PC-9 (cell line): ENCODE data around the gene SLFN12. TPM values are rescaled to one million over a fixed set of nuclear protein-coding genes. Genes with fewer than 3 reads are reported as not detected.
"Not testable (repeated sequence)": the region's sequence is repeated elsewhere in the genome, so short reads cannot be mapped to it uniquely, and the experiment has no call there.

ENCODE experiments used
- BruUV-seq: library from RNA; stranded (reverse); fragments of 400-500 nt; replicated peaks from 2 replicates; lab custom pipeline; 2021; lab: Mats Ljungman, UMichigan
- CTCF ChIA-PET: fragments of 300-600 bp; sonication (Branson Sonifier 250); formaldehyde crosslinking; loops from one replicate; lab custom pipeline; 2022; ENCODE audit warnings: antibody characterized with exemption; lab: Charles Lee
- POLR2A ChIA-PET: fragments of 300-600 bp; sonication (Branson Sonifier 250); formaldehyde crosslinking; loops from one replicate; lab custom pipeline; 2022; ENCODE audit warnings: antibody characterized with exemption; ENCODE audit not compliant: unreplicated experiment; lab: Charles Lee
- DNase-seq, 2 experiments: peaks; one replicate each; pipeline versions ENCODE4 v3.0.0 to v3.0.0-alpha.2; 2015 to 2022; ENCODE audit warnings: mixed read lengths in 1 of 2
- H2AFZ ChIP-seq: fragments of 200-600 bp; sonication (generic); 2 replicates; pipeline ENCODE4 v1.8.1; 2017; ENCODE audit warnings: antibody characterized with exemption
- H3F3A ChIP-seq: fragments of 200-600 bp; sonication (generic); 2 replicates; pipeline ENCODE4 v1.8.1; 2017; ENCODE audit warnings: antibody characterized with exemption, mild to moderate bottlenecking, low read depth; ENCODE audit not compliant: insufficient read depth
- H3K27ac ChIP-seq: fragments of 200-600 bp; sonication (generic); 2 replicates; pipeline ENCODE4 v1.6.1; 2016; ENCODE audit warnings: mixed run types
- H3K27me3 ChIP-seq: fragments of 200-600 bp; sonication (generic); 2 replicates; pipeline ENCODE4 v1.6.1; 2016; ENCODE audit warnings: low read depth, mixed run types; ENCODE audit not compliant: insufficient read depth
- H3K36me3 ChIP-seq: fragments of 200-600 bp; sonication (generic); 2 replicates; pipeline ENCODE4 v1.6.1; 2016; ENCODE audit warnings: low read depth, mixed run types
- H3K4me1 ChIP-seq: fragments of 200-600 bp; sonication (generic); replicated peaks from 2 replicates; pipeline ENCODE4 v1.6.1; 2016; ENCODE audit warnings: mixed run types; ENCODE audit not compliant: insufficient read depth
- H3K4me2 ChIP-seq: fragments of 200-600 bp; sonication (generic); 2 replicates; pipeline ENCODE4 v1.6.1; 2017; ENCODE audit warnings: mixed run types
- H3K4me3 ChIP-seq: fragments of 200-600 bp; sonication (generic); 2 replicates; pipeline ENCODE4 v1.6.1; 2016; ENCODE audit warnings: mixed run types
- H3K79me2 ChIP-seq: fragments of 200-600 bp; sonication (generic); 2 replicates; pipeline ENCODE4 v1.6.1; 2017; ENCODE audit warnings: low read depth, mixed run types
- H3K9me2 ChIP-seq: fragments of 200-600 bp; sonication (generic); 2 replicates; pipeline ENCODE4 v1.8.1; 2017; ENCODE audit warnings: mild to moderate bottlenecking; ENCODE audit not compliant: insufficient read depth
- H3K9me3 ChIP-seq: fragments of 200-600 bp; sonication (generic); 2 replicates; pipeline ENCODE4 v1.8.1; 2016; ENCODE audit warnings: low read depth; ENCODE audit not compliant: insufficient read depth
- H4K20me1 ChIP-seq: fragments of 200-600 bp; sonication (generic); 2 replicates; pipeline ENCODE4 v1.8.1; 2017; ENCODE audit not compliant: insufficient read depth
- EZH2 ChIP-seq: fragments of 200-600 bp; sonication (generic); IDR thresholded peaks from 2 replicates; pipeline ENCODE4 v1.8.0; 2017; ENCODE audit warnings: antibody characterized with exemption, low read depth
- intact Hi-C: fragments of 100-400 bp; cut with micrococcal nuclease; formaldehyde crosslinking; loops from one replicate; pipeline ENCODE4 v1.10.0; 2022; ENCODE audit not compliant: unreplicated experiment
- total RNA-seq: library from RNA; stranded (reverse); gene quantifications from 2 replicates; pipeline ENCODE4 v1.2.3, GENCODE V29; 2021
- TF ChIP-seq, protein P1 (sequence below): fragments of 200-600 bp; sonication (generic); conservative IDR thresholded peaks from 2 replicates; pipeline ENCODE4 v1.6.1; 2017; ENCODE audit warnings: mixed run types, antibody characterized with exemption, mild to moderate bottlenecking, moderate library complexity

The SLFN12 gene
- total RNA-seq, 1 experiment from 2014 or later, result 14.3 TPM

DNA sequence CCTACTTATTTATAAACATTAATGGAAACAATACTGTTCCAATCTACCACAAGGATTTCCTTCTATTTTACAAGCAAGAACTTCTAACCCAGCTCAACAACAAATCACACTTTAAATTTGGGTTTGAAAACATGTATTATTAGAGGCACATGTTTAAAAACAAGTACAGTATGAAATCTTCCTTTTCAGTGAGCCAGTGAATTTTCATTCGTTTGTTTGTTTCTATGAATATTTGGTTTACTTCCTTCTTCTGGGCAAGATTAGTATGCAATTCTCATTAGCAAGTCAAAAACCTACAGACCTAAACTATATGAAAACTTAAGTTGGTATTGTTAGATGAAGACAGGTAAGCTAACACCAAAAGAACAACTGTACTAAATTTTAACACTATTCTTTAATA, 25.7 kb downstream of the SLFN12 start:
- H3K27me3 ChIP-seq, result no peaks in the 10 kb centered on the region
- no peak overlapping the region for H3K4me2 ChIP-seq
- no peak overlapping the region for H3K4me3 ChIP-seq
- ChIA-PET POLR2A (no interaction called here), CTCF (no interaction called here)
- no peak for TF ChIP-seq EZH2
- TF ChIP-seq, protein P1, sequence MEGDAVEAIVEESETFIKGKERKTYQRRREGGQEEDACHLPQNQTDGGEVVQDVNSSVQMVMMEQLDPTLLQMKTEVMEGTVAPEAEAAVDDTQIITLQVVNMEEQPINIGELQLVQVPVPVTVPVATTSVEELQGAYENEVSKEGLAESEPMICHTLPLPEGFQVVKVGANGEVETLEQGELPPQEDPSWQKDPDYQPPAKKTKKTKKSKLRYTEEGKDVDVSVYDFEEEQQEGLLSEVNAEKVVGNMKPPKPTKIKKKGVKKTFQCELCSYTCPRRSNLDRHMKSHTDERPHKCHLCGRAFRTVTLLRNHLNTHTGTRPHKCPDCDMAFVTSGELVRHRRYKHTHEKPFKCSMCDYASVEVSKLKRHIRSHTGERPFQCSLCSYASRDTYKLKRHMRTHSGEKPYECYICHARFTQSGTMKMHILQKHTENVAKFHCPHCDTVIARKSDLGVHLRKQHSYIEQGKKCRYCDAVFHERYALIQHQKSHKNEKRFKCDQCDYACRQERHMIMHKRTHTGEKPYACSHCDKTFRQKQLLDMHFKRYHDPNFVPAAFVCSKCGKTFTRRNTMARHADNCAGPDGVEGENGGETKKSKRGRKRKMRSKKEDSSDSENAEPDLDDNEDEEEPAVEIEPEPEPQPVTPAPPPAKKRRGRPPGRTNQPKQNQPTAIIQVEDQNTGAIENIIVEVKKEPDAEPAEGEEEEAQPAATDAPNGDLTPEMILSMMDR, result no peak
- H4K20me1 ChIP-seq, result no peaks in the 10 kb centered on the region
- DNase-seq, result no peak
- H3K79me2 ChIP-seq, result no peaks in the 10 kb centered on the region
- 0 out of 2 replicates have a peak, but pooled peaks cover 5% of the 10 kb centered on the region for H3K4me1 ChIP-seq
- no peak overlapping the region for H2AFZ ChIP-seq
- no peak overlapping the region for H3K27ac ChIP-seq
- H3K9me3 ChIP-seq, result no peaks in the 10 kb centered on the region
- intact Hi-C loops, result no loop called here
- no TSS peak for BruUV-seq
- no peaks in the 10 kb centered on the region for H3K9me2 ChIP-seq
- no peaks in the 10 kb centered on the region for H3F3A ChIP-seq
- H3K36me3 ChIP-seq, result no peaks in the 10 kb centered on the region

DNA sequence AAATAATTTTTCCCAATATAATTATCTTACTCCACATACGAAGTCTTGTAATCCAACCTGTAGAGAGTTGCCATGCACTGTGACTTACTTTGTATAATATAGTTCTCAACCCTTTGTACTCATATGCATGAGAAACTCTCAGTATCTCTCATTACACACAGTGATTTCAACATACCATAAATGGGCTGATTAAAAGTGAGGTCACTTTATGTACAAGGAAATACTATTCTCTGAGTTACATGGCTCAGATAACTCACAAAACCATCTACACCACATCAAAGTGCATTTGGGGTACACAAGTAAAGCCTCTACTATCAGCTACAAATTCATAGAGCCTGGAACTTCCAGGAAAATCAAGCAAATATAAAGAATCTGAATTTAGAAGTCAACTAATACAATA, 27.9 kb downstream of the SLFN12 start:
- ChIA-PET CTCF (no interaction called here), POLR2A (no interaction called here)
- no peak overlapping the region for H3K27ac ChIP-seq
- BruUV-seq, result no TSS peak
- no peak overlapping the region for H3K4me3 ChIP-seq
- H3K27me3 ChIP-seq, result no peaks in the 10 kb centered on the region
- no peaks in the 10 kb centered on the region for H3F3A ChIP-seq
- no peaks in the 10 kb centered on the region for H4K20me1 ChIP-seq
- no peak overlapping the region for H2AFZ ChIP-seq
- H3K4me2 ChIP-seq, result no peak overlapping the region
- H3K79me2 ChIP-seq, result no peaks in the 10 kb centered on the region
- peak in 1 of 2 experiments; percentile 69 for DNase-seq
- H3K36me3 ChIP-seq, result no peaks in the 10 kb centered on the region
- TF ChIP-seq, protein P1, result no peak
- TF ChIP-seq EZH2, result no peak
- H3K9me3 ChIP-seq, result no peaks in the 10 kb centered on the region
- H3K9me2 ChIP-seq, result no peaks in the 10 kb centered on the region
- H3K4me1 ChIP-seq, result 0 out of 2 replicates have a peak, but pooled peaks cover 5% of the 10 kb centered on the region
- intact Hi-C loops, result no loop called here

DNA sequence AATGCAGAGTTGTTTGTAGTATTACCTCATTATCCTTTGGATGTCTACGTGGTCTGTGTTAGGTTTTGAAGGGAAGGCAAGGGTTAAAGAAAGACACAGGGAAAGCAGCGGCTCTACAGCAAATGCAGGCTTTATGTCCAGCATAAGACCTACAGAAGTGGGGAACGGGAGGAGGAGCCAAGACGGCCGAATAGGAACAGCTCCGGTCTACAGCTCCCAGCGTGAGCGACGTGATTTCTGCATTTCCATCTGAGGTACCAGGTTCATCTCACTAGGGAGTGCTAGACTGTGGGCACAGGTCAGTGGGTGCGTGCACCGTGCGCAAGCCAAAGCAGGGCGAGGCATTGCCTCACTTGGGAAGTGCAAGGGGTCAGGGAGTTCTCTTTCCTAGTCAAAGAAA, 38.5 kb downstream of the SLFN12 start:
- H3K9me2 ChIP-seq, intact Hi-C loops, H3K4me3 ChIP-seq, CTCF ChIA-PET, H3K36me3 ChIP-seq, H3F3A ChIP-seq, H3K27me3 ChIP-seq, H3K27ac ChIP-seq, H4K20me1 ChIP-seq, H2AFZ ChIP-seq, DNase-seq, BruUV-seq, POLR2A ChIA-PET, H3K4me1 ChIP-seq, H3K79me2 ChIP-seq, H3K4me2 ChIP-seq, H3K9me3 ChIP-seq: not testable (repeated sequence)

DNA sequence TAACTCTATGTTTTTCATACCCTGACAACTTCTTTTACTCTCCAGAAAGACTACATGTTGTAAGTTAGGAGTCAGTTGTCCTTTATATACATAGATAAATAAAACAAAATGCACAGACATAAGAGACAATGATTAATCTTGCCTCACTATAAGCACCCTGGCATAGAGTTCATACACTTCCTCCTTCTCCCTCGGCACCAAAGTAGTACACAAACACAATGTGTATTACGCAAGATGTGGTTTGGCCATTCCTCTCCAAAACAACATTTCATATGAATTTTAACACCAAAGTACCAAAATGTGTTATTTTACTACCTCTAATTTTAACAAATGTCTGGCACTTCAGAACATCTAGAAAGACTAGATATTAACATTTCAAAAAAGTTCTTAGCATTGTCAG, 41.6 kb downstream of the SLFN12 start:
- Histone ChIP-seq H3K4me3 (no peak overlapping the region), H3K27me3 (peaks cover 3% of the 10 kb centered on the region; the same call in 1 of the 2 replicates), H2AFZ (no peak overlapping the region), H3K27ac (no peak overlapping the region), H3K36me3 (no peaks in the 10 kb centered on the region), H3K9me3 (no peaks in the 10 kb centered on the region), H3F3A (no peaks in the 10 kb centered on the region), H3K9me2 (no peaks in the 10 kb centered on the region), H3K79me2 (no peaks in the 10 kb centered on the region), H3K4me1 (no peaks in the 10 kb centered on the region), H4K20me1 (no peaks in the 10 kb centered on the region; the same call in 1 of the 2 replicates), H3K4me2 (no peak overlapping the region)
- BruUV-seq, result no TSS peak
- CTCF ChIA-PET, result no interaction called here
- intact Hi-C loops, result no loop called here
- POLR2A ChIA-PET, result no interaction called here
- no peak for DNase-seq
- no peak for TF ChIP-seq EZH2
- TF ChIP-seq, protein P1, result no peak
